LNCAP (cell line): ENCODE measurements around the gene FHIP2A.

ENCODE experiments used
- CTCF ChIP-seq: fragments of 450-650 bp; IDR thresholded peaks from 2 replicates; pipeline ENCODE4 v1.5.1; 2017; ENCODE audit warnings: mild to moderate bottlenecking

FHIP2A gene

DNA sequence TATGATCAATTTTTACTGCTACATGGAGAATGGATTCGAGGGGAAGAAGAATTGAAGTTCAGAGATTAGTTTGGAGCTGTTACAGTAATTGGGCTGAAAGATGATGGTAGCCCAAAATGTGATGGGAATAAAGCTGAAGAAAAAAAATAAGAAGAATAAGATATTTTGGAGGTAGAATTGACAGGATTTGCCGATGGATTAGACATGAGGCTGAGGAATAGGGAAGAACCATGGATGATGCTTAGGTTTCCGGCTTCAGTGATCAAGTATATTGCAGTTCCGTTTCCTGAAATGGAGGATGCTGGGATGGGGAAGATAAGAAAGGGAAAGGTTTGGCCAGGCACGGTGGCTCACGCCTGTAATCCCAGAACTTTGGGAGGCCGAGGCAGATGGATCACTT, 38.9 kb upstream of the FHIP2A start:
- no peak for TF ChIP-seq CTCF

- TF ChIP-seq CTCF = no peak
Observed at GRCh38 chr10:114783686-114784085, 37.9 kb upstream of the FHIP2A start.

GRCh38 chr10:114786492-114786891, 35.1 kb upstream of the FHIP2A start:
- peak; percentile 80 for TF ChIP-seq CTCF

GRCh38 chr10:114791768-114792167, 29.8 kb upstream of the FHIP2A start:
- TF ChIP-seq CTCF = no peak

GRCh38 chr10:114795039-114795438, 26.5 kb upstream of the FHIP2A start:
- no peak for TF ChIP-seq CTCF

- TF ChIP-seq CTCF = no peak
Observed at GRCh38 chr10:114800361-114800760, 21.2 kb upstream of the FHIP2A start.

DNA sequence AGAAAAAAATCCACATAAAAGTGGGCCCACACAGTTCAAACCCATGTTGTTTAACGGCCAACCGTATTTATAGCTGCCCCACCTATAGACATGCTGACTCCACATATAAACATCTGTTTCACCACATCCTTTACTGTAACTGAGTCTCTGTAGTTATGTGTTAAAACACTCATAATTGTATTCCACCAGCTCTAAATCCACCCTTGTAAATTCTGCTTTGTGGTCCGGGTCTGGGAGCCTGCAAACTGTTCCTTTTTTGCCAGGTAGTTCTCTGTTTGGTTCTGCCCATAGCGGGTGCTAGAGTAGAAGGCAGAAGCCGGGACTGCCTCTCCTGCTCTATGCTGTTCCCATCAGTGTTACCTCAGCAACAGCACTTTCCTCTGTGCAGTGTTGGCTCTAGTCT, 20.2 kb upstream of the FHIP2A start:
- no peak for TF ChIP-seq CTCF

- no peak for TF ChIP-seq CTCF
Observed at GRCh38 chr10:114802177-114802576, 19.4 kb upstream of the FHIP2A start.
